Nephron (organoid): ENCODE results near the gene PRKAG2.

Source experiments
- H3K27ac Mint-ChIP-seq, 3 experiments: 2 replicates each; pipeline ENCODE4 v1.8.0; 2020; ENCODE audit warnings: mixed read lengths in 3 of 3, mild to moderate bottlenecking in 2 of 3, moderate library complexity in 1 of 3
- H3K27me3 Mint-ChIP-seq: 2 replicates; pipeline ENCODE4 v1.8.0; 2021; ENCODE audit warnings: low read depth, mild to moderate bottlenecking, moderate library complexity, mixed read lengths
- H3K36me3 Mint-ChIP-seq: 2 replicates; pipeline ENCODE4 v1.8.0; 2020; ENCODE audit warnings: low read depth, mixed read lengths
- H3K4me1 Mint-ChIP-seq: 2 replicates; pipeline ENCODE4 v1.8.0; 2020; ENCODE audit warnings: mixed read lengths
- H3K4me3 Mint-ChIP-seq, 3 experiments: 2 replicates each; pipeline ENCODE4 v1.8.0; 2020; ENCODE audit warnings: mild to moderate bottlenecking in 3 of 3, mixed read lengths in 3 of 3, moderate library complexity in 2 of 3
- H3K9me3 Mint-ChIP-seq: 2 replicates; pipeline ENCODE4 v1.8.0; 2020; ENCODE audit warnings: mixed read lengths
- TF ChIP-seq, protein P1 (sequence below), 3 experiments: fragments of 200-600 bp; sonication (generic); IDR thresholded peaks; one replicate each; pipeline ENCODE4 v1.5.0; 2021; ENCODE audit warnings: antibody characterized with exemption in 3 of 3; ENCODE audit not compliant: unreplicated experiment in 3 of 3

The PRKAG2 gene

DNA sequence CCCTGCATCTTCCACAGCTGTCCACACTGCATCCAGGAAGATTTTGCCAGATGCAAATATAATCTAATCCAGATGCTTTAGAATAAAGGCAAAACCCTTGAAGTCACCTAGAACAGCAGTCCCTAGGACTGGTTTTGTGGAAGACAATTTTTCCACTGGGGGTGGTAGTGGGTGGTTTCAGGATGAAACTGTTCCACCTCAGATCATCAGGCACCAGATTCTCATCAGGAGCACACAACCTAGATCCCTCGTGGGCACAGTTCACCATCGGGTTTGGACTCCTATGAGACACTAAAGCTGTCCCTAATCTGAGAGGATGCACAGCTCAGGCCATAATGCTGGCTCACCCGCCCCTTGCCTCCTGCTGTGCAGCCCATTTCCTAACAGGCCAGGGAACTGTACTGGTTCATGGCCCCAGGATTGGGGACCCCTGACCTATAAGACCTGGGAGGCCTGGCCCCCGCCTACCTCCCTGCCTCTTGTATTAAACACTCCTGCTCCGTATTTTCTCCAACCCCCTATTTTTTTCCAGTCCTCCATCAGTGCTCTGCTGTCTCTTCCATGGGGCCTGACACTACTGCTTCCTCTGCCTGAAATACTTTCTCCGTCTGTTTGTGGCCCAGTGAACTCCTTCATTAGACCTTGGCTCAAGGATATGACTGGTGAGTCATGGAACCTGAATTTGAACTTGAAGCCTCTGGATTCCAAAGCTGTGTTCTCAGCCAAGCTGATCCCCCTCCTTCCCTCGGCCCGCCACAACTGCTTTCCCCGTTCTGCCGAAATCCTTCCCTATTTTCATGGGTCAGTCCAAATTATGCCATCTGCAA, 277.3 kb downstream of the PRKAG2 start:
- peaks cover 2% of the 10 kb centered on the region for H3K9me3 Mint-ChIP-seq
- peaks cover 18% of the 10 kb centered on the region for H3K4me1 Mint-ChIP-seq
- peak overlapping the region in 1 of 3 experiments; percentile 3 for H3K4me3 Mint-ChIP-seq
- no peaks in the 10 kb centered on the region for H3K27me3 Mint-ChIP-seq
- H3K36me3 Mint-ChIP-seq = peaks cover 14% of the 10 kb centered on the region
- TF ChIP-seq, protein P1, sequence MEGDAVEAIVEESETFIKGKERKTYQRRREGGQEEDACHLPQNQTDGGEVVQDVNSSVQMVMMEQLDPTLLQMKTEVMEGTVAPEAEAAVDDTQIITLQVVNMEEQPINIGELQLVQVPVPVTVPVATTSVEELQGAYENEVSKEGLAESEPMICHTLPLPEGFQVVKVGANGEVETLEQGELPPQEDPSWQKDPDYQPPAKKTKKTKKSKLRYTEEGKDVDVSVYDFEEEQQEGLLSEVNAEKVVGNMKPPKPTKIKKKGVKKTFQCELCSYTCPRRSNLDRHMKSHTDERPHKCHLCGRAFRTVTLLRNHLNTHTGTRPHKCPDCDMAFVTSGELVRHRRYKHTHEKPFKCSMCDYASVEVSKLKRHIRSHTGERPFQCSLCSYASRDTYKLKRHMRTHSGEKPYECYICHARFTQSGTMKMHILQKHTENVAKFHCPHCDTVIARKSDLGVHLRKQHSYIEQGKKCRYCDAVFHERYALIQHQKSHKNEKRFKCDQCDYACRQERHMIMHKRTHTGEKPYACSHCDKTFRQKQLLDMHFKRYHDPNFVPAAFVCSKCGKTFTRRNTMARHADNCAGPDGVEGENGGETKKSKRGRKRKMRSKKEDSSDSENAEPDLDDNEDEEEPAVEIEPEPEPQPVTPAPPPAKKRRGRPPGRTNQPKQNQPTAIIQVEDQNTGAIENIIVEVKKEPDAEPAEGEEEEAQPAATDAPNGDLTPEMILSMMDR (IDR thresholded peaks at IDR 0.05; ENCODE audit: unreplicated experiment in 3 of 3) = no peak
- peak overlapping the region in 2 of 3 experiments; percentile 38 to 55 for H3K27ac Mint-ChIP-seq

DNA sequence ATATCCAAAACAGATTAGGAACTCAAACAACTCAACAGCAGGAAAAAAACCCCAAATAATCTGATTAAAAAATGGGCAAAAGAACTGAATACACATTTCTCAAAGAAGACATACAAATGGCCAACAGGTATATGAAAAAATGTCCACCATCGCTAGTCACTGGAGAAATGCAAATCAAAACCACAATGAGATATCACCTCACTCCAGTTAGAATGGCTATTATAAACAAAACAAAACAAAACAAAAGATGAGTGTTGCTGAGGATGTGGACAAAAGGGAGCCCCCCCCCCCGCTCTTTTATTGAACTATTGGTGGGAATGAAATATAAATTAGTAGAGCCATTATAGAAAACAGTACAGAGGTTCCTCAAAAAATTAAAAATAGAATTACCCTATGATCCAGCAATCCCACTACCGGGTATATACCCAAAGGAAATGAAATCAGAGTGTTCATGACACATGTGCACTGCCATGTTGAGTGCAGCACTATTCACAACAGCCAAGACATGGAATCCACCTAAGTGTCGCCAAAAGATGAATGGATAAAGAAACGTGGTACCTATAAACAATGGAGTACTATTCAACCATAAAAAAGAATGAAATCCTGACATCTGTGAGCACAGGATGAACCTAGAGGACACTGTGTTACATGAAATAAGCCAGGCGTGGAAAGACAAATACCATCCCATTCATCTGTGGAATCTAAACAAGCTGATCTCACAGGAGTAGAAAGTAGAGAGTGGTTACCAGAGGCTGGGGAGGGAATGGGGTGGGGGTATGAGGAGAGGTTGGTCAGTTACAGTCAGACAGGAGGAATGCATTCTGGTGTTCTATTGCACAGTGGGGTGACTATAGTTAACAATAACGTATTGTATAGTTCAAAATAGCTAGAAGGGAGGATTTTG, 279.1 kb downstream of the PRKAG2 start:
- Mint-ChIP-seq H3K9me3 (peaks cover 2% of the 10 kb centered on the region), H3K4me1 (peaks cover 18% of the 10 kb centered on the region), H3K27me3 (no peaks in the 10 kb centered on the region), H3K36me3 (peaks cover 9% of the 10 kb centered on the region), H3K4me3 (no peak overlapping the region), H3K27ac (no peak overlapping the region)
- TF ChIP-seq, protein P1 (IDR thresholded peaks at IDR 0.05; ENCODE audit: unreplicated experiment in 3 of 3) = no peak

DNA sequence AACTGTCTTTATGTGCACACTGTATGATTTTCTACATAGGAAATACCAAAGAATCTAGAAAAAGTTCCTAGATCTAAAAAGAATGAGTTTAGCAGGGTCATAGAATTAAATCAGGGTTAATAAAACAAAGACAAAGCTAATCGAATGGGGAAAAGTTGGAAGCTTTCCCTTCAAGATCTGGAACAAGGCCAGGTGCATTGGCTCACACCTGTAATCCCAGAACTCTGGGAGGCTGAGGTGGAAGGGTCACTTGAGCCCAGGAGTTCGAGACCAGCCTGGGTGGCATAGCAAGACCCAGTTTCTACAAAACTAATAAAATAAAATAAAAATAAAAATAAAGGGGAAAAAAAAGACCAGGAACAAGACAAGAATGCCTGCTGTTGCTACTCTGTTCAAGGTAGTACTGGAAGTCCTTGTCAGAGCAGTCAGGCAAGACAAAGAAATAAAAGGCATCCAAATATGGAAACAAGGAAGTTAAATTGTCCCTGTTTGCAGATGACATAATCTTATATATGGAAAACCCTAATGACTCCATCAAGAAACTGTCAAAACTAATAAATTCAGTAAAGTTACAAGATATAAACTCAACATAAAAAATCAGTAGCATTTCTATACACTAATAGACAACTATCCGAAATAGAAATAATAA, 281.1 kb downstream of the PRKAG2 start:
- Mint-ChIP-seq H3K4me3 (no peak overlapping the region), H3K27me3 (no peaks in the 10 kb centered on the region), H3K4me1 (peaks cover 18% of the 10 kb centered on the region), H3K27ac (no peak overlapping the region), H3K9me3 (peaks cover 2% of the 10 kb centered on the region), H3K36me3 (peaks cover 10% of the 10 kb centered on the region)
- TF ChIP-seq, protein P1 (IDR thresholded peaks at IDR 0.05; ENCODE audit: unreplicated experiment in 3 of 3) = no peak

DNA sequence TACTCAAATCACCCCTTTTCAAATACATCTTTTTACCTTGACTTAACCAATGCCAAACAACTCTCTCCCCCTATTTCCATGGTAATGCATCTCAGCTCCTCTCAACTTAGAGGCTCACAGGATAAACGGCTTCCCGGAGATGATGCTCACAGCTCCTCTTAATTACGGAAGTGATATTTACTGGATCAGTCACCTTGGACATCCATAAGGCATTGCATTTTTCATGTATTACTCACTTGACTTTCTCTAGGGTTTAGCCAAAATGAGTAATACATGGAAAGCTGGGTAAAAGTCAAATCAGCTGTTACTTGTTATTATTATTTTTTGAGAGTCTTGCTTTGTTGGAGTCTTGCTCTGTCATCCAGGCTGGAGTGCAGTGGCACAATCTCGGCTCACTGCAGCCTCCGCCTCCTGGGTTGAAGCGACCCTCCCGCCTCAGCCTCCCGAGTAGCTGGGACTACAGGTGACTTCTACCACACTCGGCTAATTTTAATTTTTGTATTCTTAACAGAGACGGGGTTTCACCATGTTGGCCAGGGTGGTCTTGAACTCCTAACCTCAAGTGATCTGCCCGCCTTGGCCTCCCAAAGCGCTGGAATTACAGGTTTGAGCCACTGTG, 283.9 kb downstream of the PRKAG2 start:
- H3K9me3 Mint-ChIP-seq = peaks cover 2% of the 10 kb centered on the region
- H3K27me3 Mint-ChIP-seq = no peaks in the 10 kb centered on the region
- TF ChIP-seq, protein P1 (IDR thresholded peaks at IDR 0.05; ENCODE audit: unreplicated experiment in 3 of 3) = no peak
- no peak overlapping the region for H3K4me3 Mint-ChIP-seq
- H3K4me1 Mint-ChIP-seq = no peaks in the 10 kb centered on the region
- peaks cover 15% of the 10 kb centered on the region for H3K36me3 Mint-ChIP-seq
- H3K27ac Mint-ChIP-seq = no peak overlapping the region

DNA sequence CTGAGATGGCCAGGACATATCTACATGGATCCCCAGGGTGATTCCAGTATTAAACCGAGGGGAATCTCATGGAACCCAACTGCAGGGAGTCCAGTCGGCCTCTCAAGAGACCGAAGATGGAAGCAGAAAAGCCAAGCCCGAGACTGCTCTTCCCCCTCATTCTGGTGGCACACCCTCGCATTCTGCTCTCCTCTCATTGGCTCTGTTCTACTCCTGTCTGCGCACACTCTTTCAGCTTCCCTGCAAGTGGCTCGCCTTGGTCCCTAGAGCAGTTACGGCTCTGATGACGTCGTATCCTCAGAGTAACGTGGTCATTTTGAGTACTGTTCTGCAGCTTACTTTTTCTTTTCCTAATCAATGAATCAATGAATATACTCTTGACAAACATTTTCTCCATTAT, 284.6 kb downstream of the PRKAG2 start:
- Mint-ChIP-seq H3K27ac (no peak overlapping the region), H3K36me3 (peaks cover 15% of the 10 kb centered on the region), H3K4me1 (no peaks in the 10 kb centered on the region), H3K4me3 (no peak overlapping the region), H3K9me3 (peaks cover 2% of the 10 kb centered on the region), H3K27me3 (no peaks in the 10 kb centered on the region)
- TF ChIP-seq, protein P1 (IDR thresholded peaks at IDR 0.05; ENCODE audit: unreplicated experiment in 3 of 3) = no peak
